Measurements from ENCODE around the gene WTAP.
"Not testable (repeated sequence)": the region's sequence is repeated elsewhere in the genome, so short reads cannot be mapped to it uniquely, and the experiment has no call there.

Gene WTAP

DNA sequence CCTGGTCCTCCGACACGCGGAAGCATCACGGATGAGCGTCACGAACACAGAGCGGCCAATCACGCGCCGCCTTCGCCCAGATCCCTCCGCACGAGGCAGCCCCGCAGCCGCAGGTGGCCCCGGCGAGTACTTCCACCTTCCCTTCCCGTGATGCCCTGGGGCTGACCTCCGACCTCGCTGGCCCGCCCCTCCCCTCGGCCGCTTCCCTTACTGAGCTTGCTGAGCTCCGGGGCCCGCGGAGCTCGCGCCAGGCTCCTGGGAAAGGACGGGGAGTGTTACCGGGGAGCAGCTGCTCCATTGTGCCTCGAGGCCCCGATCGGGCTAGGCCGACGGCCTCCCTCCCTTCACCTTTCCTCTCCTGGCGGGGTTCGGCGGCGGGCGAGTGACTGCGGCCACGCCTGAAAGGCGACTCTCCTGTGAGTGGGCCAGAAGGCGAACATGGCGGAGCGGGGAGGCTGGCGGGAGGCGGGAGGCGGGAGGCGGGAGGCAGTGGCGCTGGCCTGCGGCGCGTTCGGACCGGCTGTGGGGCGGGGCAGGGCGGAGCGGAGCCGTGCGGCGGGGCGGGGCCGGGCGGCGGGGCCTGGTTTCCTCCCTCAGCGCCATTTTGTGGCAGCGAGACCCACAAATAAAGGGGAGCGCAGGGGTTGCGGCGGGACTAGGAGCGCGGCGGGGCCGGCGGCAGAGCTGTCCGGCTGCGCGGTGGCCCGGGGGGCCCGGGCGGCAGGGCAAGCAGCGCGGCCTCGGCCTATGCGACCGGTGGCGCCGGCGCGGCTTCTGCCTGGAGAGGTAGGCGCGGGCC, at the start of gene WTAP:
Gene WTAP, plus strand, starts transcription at position 589 of the 799 bp plus-strand sequence. CDS start 8,760 bp downstream, outside the sequence.
- DNase-seq (ENCODE audit: low read depth in 2 of 2), result peak; percentile 89 to 94

DNA sequence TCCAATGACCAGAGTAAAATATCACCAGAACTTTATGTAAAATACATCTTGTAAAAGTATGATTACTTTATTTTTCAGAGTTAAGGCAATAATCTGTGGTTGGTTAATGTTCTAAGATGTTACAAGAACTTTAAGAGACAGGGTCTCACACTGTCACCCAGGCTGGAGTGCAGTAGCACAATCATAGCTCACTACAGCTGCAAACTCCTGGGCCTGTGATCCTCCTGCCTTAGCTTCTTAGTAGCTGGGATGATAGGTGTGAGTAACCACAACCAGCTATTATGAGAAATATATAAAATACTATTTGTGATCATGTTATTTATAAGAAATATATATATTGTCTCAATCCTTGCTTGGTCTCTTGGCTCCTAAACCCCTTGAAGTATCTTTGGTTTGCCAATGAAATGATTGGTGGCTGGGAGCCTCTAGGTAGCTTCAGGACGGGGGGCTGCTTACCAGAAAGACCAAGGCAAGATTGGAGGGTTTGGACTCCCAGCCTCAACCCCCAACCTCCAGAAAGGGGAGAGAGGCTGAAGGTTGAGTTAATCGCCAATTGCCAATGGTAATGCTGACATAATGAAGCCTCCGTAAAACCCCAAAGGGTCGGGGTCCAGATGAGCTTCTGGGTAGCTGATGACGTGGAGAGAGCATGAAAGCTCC, 49.7 kb upstream of the WTAP start:
- DNase-seq (ENCODE audit: low read depth in 2 of 2), result no peak

DNA sequence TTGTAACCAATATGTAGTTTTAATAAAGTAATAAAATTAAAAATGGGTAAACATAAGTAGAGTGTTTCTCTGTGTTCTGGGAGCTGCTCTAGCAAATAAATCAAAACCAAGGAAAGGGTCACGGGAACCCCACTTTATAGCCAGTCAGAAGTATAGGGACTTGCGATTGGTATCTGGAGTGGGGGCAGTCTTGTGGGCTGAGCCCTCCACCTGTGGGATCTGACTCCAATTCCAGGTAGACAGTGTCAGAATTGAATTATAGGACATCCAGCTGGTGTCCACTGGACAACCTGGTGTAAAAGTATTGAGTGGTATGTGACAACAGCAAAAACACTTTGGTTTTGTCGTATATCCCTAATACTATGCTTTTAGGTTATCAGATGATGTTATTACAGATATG, 48.7 kb upstream of the WTAP start:
- DNase-seq (ENCODE audit: low read depth in 2 of 2), result no peak

DNA sequence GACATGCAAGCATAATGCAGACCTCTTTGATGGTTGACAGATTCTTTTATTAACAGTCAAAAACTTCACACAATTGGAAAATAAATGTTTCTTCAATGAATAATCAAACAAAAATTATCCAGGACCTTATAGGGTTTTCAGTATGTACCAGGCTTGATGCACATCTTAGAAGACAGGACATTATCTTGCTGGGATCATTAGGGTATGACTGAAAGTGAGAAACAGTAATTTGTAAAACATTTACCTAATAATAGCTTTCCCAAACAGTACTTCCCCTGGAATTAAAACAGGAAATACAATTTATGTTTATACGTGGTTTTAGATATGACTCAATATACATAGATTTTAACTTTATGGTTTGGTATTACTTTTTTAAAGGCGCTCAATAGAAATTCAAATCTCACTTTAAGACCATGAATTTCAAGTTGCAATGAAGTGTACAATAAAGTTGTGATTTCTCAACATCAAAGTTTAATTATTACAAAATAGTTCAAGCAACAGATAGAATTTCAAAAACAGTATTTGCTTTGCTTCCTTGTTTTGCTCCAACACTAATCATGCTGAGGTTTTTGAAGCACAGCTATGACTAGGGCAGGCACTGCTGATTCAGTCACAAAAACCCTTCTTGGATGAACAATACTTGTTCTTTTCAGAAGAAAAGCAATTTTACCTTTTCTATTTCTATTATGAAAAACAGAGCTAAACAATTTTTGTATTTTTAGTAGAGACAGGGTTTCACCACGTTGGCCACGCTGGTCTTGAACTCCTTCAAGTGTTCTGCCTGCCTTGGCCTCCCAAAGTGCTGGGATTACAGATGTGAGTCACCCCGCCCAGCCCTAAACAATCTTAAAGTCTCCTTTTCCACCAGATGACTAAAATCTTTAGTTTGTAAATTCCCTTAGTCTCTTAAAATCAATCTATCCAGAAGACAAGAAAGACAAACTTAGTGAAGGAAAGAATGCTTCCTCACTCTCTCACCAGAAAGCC, 47.9 kb upstream of the WTAP start:
- no peak for DNase-seq (ENCODE audit: low read depth in 2 of 2)

DNA sequence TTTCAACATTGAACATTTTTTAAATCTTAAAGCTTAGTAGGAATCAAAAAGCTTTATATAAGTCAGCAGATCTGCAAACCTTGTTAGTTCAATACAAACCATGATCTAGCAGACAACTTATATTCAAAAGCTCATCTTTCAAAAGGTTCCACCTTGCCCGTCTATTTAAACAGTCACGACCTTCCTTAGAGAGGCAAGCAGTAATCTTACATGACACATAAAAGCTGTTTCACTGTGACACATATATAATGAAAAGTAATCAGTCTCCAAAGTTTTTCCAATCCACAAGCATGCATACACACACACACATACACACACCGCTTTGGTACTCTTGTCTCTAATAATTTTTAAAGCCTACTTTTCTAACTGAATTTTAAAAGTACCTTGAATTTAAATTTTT, 47.2 kb upstream of the WTAP start:
- no peak for DNase-seq (ENCODE audit: low read depth in 2 of 2)

DNA sequence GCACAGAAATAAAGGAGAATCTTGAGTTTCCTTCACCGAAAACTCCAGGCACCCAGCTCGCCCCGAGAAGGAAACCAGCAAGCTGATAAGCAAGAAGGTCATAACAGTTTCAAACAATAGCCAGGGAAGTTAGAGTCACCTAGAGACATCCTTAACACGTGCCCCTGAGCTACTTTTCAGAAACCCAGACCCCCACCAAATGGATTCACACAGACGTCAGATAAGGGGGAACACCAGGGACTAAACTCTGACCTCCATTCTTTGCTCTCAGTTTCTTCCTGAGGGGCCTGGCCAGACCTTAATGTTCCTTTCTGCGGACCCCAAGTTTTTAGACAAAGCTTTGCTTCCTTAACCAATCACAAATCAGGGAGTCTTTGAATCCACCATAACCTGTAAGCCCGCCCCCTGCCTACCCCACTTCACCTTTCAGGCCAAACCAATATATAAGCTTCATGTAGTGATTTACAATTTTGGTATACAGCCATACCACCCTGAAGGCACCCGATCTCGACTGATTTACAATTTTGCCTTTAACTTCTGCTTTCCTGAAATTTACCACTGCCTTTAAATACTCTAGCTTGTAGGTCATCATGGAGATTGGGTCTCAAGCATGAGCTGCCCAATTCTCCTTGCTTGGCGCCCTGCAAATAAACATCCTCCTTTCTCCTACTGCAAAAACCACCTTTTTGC, 46.0 kb upstream of the WTAP start:
- DNase-seq (ENCODE audit: low read depth in 2 of 2), result no peak

DNA sequence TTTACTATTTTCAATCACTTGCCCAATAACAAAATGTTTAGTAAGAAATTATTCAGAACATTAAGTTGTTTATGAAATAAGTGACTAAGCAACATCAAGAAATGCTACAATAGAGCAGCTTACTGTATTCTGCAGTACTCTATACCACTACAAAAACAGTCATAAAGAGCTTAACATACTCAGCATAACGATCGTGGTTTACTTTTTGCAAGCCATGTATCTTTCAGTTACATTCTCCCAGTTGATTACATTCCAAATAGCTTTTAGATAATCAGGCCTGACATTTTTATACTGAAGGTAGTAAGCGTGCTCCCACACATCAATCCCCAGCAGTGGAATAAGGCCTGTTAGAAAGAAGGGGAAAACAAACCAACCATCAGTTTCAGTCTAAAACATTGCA, 45.0 kb upstream of the WTAP start:
- no peak for DNase-seq (ENCODE audit: low read depth in 2 of 2)

DNA sequence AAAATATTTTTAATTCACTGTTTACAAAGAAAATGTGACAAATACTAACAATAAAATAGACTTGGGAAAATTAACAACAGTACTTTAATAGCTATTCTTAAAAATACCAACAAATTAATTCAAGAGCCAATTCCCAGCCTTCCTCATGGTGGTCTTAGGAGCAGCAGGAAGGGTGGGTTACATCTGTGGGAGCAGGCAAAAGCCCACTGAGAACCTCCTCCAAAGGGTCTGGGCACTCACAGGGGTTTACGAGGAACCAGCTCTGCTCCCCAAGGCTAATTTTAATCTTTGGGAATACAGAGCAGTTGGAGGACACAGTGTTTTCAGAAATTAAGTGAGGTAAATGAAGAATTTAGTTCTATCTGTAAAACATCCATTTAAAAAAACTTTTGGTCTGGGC, 44.5 kb upstream of the WTAP start:
- DNase-seq (ENCODE audit: low read depth in 2 of 2), result no peak

DNA sequence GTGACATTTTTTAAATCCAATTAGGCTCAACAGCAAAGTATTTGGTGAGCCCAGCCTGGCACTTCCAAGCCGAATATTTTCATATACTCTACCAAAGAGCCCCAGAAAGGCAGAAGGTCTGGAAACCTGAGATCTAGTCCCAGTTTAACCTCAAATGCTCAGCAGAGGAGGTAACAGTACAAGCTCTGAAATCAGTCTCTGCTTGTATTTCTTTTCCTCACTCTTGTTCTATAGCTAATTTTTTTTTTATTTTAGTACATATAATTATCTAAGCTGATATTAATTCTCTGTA, 43.3 kb upstream of the WTAP start:
- DNase-seq (ENCODE audit: low read depth in 2 of 2), result no peak

DNA sequence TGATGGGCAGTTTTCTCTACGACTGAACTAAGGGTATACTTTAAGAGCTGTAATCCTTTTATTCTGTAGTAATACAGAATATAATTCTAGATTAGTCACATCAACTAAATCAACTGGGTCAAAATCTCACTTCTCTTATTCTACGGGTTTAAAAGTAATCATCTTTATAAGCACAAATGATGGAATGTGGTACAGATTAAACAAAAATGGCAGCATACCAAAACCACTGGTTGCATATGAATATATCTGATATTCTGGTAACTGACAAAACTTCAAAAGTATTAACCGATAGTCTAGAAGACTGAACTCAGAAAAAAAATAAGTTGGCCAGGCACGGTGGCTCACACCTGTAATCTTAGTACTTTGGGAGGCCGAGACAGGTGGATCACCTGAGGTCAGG, 41.3 kb upstream of the WTAP start:
- no peak for DNase-seq (ENCODE audit: low read depth in 2 of 2)

DNA sequence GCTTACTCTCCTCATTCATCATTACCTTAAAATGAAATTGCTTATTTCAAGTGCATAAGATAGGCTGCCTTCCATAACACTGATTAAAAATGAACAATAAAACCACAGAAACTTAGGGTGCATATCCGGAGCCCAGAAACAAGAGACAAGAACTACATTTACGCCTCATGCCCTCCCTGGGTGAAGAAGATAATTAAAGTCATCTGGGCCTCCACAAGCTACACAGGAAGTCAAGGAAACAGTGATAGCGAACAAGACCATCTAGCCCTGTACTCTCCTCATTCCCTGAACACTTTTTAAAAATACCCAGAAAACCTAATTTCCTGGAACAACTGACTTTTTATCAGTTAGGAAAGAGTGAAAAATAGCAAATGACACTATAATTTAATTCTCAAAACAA, 40.6 kb upstream of the WTAP start:
- no peak for DNase-seq (ENCODE audit: low read depth in 2 of 2)

DNA sequence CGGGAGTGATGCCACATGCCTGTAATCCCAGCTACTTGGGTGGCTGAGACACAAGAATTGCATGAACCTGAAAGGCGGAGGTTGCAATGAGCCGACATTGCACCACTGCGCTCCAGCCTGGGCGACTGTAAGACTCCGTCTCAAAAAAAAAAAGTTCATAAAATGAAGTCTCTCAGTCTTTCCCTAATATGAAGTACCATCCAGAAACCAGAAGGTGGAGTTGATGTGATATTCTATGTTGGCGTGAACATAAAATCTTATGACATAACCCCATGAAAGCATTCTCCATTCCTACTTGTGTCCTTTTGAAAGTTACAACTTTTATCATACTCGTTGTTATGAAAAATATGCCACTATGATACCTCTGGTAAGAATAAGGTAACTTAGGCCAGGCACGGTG, 40.0 kb upstream of the WTAP start:
- no peak for DNase-seq (ENCODE audit: low read depth in 2 of 2)

DNA sequence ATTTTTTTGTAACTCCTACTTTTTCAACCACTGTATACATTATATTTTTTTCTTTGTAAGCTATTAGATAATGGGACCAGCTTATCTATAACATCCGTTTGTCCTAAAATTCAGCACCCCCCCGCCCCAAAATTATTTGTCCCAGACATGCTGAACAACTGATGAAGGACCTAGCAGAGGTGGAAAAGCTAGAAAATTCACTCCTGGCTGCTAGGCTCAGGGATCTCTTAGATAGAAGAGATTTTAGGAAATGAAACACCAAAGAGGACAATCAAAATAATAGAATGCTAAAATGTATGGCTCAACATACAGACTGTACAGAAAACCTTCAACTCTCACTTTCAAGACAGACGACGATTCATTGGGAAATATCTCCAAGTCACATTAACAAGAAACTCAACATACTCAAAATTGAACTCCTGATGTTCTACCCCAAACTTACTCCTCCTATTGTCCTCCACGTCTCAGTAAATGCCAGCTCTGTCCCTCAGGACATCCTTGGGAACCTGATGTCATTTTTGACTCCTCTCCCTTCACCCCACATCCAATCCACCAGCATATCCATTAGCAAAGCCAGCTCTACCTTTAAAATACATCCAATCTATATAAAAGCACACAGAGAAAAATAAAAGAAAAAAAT, 38.9 kb upstream of the WTAP start:
- no peak for DNase-seq (ENCODE audit: low read depth in 2 of 2)

DNA sequence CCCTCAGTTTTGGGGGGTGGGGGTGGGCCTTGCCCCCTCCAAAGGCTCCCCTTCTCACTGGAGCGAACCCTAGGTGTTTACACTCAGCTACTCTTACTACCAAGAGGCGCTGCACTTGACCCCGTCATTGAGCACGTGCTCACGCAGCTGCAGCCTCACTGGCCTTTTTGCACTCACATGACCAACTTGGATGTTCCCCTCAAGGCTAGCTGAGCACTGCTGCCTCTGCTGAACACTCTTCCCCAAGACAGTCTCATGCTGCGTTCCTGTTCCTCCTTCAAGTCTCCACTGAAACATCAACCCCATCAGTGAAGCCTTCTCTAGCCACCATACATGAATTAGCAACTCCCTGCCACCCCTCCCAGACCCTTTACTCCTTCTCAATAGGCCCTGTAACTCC, 38.3 kb upstream of the WTAP start:
- no peak for DNase-seq (ENCODE audit: low read depth in 2 of 2)

DNA sequence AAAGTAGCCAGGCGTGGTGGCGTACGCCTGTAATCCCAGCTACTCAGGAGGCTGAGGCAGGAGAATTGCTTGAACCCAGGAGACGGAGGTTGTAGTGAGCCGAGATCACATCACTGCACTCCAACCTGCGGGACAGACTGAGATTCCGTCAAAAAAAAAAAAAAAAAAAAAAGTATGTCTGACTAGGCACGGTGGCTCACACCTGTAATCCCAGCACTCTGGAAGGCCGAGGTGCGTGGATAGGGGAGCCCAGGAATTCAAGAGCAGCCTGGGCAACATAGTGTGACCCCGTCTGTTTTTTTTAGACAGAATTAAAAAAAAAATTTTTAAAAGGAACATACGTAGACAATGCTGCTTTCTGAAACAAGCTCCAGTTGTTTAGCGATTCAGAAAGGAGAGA, 37.2 kb upstream of the WTAP start:
- DNase-seq (ENCODE audit: low read depth in 2 of 2), result not testable (repeated sequence)

DNA sequence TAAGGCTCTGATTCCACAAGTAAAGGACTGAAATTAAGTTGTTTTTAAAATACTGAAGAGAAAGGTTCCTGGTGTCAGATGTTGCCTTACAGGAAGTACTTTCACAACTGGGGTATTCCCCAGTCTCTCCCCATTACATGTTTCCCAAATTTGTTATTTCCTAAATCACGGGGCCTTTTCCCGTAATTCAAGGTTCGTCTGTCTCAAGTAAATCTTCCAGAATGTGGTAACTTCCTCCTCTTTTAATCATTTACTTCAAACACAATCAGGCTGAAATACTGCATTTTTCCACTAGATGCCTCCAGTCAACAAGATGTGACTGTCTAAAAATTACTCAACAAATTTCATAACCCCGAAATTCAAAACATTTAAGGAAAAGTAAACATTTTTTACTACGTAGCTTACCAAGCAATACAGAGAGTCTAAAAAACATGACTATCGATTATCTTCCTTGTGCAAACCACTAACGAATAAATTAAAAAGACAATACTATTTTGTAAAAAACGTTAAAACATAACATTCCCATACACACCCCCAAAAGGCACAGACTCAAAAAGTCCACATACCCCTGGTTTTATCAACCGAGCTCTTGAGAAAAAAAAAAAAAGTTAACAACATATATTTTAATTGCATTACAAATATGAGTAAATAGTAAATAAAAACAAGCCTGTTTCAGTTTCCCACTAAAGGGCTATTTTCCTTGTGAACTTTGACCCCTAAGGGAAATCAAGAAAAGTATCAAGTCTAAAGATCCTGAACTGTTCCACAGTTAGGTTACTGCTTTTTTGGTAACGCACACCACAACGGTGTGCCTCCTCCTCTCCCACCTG, 36.0 kb upstream of the WTAP start:
- DNase-seq (ENCODE audit: low read depth in 2 of 2), result no peak

DNA sequence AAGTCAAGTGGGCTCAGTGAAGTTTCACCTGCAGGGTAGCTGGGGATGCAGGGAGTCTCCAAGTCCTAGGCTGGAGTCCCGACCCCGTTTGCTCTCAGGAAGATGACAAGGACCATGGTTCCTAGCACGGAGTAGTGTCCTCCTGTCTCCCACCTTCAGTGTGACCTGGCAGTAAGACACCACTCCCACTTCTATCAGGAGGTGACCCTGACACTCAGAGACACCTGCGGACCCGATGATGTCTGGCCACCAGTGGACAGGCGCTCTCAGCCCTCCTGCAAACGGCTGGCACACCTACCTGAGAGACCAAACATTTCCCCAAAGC, 35.4 kb upstream of the WTAP start:
- DNase-seq (ENCODE audit: low read depth in 2 of 2), result no peak

DNA sequence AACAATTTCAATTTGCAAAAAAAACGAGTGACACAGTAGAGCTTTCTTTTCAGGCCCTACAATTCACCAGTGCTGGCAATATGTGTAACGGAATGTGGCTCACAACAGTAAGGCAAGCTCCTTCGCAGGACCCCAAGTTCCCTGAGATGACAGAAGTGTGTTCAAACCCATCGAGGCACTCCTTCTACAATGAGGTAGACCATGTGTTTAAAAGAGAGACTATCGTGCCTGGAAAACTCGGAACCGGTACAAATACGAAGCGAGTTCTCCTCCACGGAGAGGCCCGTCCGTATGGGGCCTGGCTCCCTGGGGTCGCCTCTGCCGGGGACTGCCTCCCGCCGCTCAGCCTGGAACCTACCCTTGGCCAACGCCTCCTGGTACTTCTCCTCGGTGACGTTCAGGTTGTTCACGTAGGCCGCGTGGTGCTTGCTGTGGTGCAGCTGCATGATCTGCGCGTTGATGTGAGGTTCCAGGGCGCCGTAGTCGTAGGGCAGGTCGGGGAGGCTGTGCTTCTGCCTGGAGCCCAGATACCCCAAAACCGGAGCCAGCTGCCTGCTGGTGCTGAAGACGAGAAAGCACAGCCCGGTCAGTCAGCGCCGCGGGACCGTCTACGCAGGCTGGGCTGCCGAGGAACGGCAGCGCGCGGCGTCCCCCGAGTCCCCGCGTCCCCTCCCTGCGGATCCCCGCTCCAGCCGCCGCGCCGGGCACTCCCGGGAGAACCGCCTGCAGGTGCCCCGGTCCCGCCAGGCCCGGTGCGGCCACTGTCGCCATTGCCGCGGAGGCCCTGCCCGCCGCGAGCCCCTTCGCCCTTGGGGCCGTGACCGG, 34.8 kb upstream of the WTAP start:
- DNase-seq (ENCODE audit: low read depth in 2 of 2), result peak in 1 of 2 donors; percentile 31

DNA sequence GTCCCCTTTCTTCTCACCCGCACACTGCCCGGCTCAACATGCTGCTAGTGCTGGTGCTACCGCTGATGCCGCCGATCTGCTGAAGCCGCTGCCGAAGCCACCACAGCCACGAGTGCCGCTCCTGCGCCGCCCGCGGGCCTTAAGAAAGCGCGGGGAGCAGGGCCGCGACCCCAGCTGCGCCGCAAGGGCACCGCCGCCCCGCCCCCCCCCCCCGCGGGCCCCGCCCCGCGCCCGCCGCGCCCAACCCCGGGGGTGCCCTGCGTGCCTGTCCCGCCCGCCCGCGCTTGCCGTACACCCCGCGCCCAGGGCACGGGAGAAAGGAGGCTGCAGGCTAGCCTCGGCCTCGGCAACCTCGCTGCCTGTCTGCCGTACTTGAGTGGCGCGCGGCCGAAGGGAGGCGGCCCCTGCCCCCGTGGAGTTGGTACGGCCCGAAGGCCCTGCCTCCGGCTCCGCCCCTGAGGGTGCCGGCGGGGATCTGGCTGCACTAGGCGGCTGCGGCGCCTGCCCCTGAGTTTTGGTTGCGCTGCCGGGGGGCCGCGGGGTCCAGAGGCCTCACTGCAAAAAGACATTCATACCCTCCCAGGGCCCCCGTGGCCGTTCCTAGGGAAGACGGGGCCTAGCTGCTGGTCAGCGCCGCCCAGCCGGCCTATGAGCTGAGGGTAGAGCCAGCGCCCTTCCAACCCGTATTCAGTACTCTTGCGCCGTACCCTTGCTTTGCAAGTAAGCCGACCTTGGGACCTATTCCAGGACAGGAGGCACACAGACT, 34.0 kb upstream of the WTAP start, which contains the start of gene SOD2:
Gene SOD2, minus strand, starts transcription at position 114 of the 766 bp plus-strand sequence. Its CDS starts 74 bp downstream, at position 40.
- DNase-seq (ENCODE audit: low read depth in 2 of 2), result peak; percentile 60 to 62

Measured in stimulated activated CD4-positive, alpha-beta T cell treated with anti-CD3 and anti-CD28 coated beads, Interleukin-1b, Interleukin-23, amount 100 ng/mL, for 1 hour (primary cell).